Endothelial cell of umbilical vein (primary cell): ENCODE results near the gene CGB3. TPM values are rescaled to one million over a fixed set of nuclear protein-coding genes. Genes with fewer than 3 reads are reported as not detected.

Experiments used
- BruUV-seq: library from RNA; stranded (reverse); fragments of 400-500 nt; replicated peaks from 2 replicates; lab custom pipeline; 2021; lab: Mats Ljungman, UMichigan
- CTCF ChIA-PET: fragments of 300-600, 350-600 bp; sonication (Branson Sonifier 250); formaldehyde crosslinking; loops from one replicate; lab custom pipeline; 2021; ENCODE audit warnings: antibody characterized with exemption, inconsistent platforms; lab: Charles Lee
- POLR2A ChIA-PET: fragments of 300-600, 350-600 bp; sonication (Branson Sonifier 250); formaldehyde crosslinking; loops from one replicate; lab custom pipeline; 2021; ENCODE audit warnings: antibody characterized with exemption, inconsistent platforms; lab: Charles Lee
- DNase-seq: peaks from one replicate; pipeline ENCODE4 v3.0.0-alpha.2; 2011; ENCODE audit warnings: low read depth, low spot score
- FAIRE-seq: peaks from 2 replicates; lab custom pipeline; 2011; peaks lifted over from hg19 to GRCh38; lab: Jason Lieb, UNC
- H2AFZ ChIP-seq: 2 replicates; pipeline ENCODE4 v1.6.0; 2012; ENCODE audit warnings: low read depth, low read length, control low read depth, inconsistent platforms
- H3K27ac ChIP-seq: 2 replicates; pipeline ENCODE4 v1.5.1; 2011; ENCODE audit warnings: low read depth, mild to moderate bottlenecking, control low read depth, low read length, moderate library complexity; ENCODE audit not compliant: insufficient read depth
- H3K27me3 ChIP-seq, 2 experiments: 2 replicates each; pipeline versions ENCODE4 v1.6.0 to v1.6.1; 2011; ENCODE audit warnings: low read length in 2 of 2, mixed read lengths in 1 of 2; ENCODE audit not compliant: control insufficient read depth in 2 of 2, insufficient read depth in 2 of 2
- H3K36me3 ChIP-seq, 2 experiments: 2 replicates in 1 of 2; 3 replicates in 1 of 2; pipeline ENCODE4 v1.5.1; 2011; ENCODE audit warnings: low read length in 2 of 2, mild to moderate bottlenecking in 1 of 2, moderate library complexity in 1 of 2; ENCODE audit not compliant: control insufficient read depth in 2 of 2, insufficient read depth in 2 of 2; ENCODE audit errors: extremely low read depth in 1 of 2
- H3K4me1 ChIP-seq: 3 replicates; pipeline ENCODE4 v1.5.1; 2011; ENCODE audit warnings: mild to moderate bottlenecking, low read length; ENCODE audit not compliant: control insufficient read depth, insufficient read depth; ENCODE audit errors: extremely low read depth
- H3K4me2 ChIP-seq: 2 replicates; pipeline ENCODE4 v1.6.1; 2011; ENCODE audit warnings: low read length, control low read depth, mixed read lengths; ENCODE audit not compliant: insufficient read depth
- H3K4me3 ChIP-seq, 3 experiments: fragments of 200-600 bp in 1 of 3; sonication (generic), shearing (Covaris generic) in 1 of 3; replicated peaks in 1 of 3; 2 replicates each; pipeline ENCODE4 v1.5.1; 2011 to 2016; ENCODE audit warnings: control low read depth in 3 of 3, low read length in 3 of 3, mild to moderate bottlenecking in 2 of 3, inconsistent platforms in 1 of 3, low read depth in 1 of 3, moderate library complexity in 1 of 3; ENCODE audit not compliant: insufficient read depth in 1 of 3
- H3K79me2 ChIP-seq: 2 replicates; pipeline ENCODE4 v1.6.0; 2012; ENCODE audit warnings: low read length, inconsistent platforms; ENCODE audit not compliant: control insufficient read depth, insufficient read depth
- H3K9ac ChIP-seq: replicated peaks from 2 replicates; pipeline ENCODE3; 2011; ENCODE audit warnings: low read length, control low read depth; ENCODE audit not compliant: insufficient read depth; ENCODE audit errors: extremely low read depth
- H3K9me1 ChIP-seq: replicated peaks from 3 replicates; pipeline ENCODE4 v1.6.0; 2011; ENCODE audit warnings: mild to moderate bottlenecking, low read length; ENCODE audit not compliant: control insufficient read depth, insufficient read depth; ENCODE audit errors: extremely low read depth
- H3K9me3 ChIP-seq: replicated peaks from 2 replicates; pipeline ENCODE4 v1.5.1; 2012; ENCODE audit warnings: low read length, inconsistent platforms; ENCODE audit not compliant: control insufficient read depth, insufficient read depth
- H4K20me1 ChIP-seq: replicated peaks from 2 replicates; pipeline ENCODE3; 2011; ENCODE audit warnings: mild to moderate bottlenecking, low read length; ENCODE audit not compliant: control insufficient read depth, insufficient read depth; ENCODE audit errors: extremely low read depth
- EZH2 ChIP-seq: IDR thresholded peaks from 2 replicates; pipeline ENCODE4 v1.6.1; 2012; ENCODE audit warnings: borderline replicate concordance, low read depth, mild to moderate bottlenecking, moderate library complexity, low read length, inconsistent platforms; ENCODE audit not compliant: severe bottlenecking
- FOS ChIP-seq: IDR thresholded peaks from 2 replicates; pipeline ENCODE4 v1.6.1; 2011; ENCODE audit warnings: mild to moderate bottlenecking, low read length, moderate library complexity, borderline replicate concordance; ENCODE audit not compliant: insufficient read depth
- GATA2 ChIP-seq: IDR thresholded peaks from 2 replicates; pipeline ENCODE4 v1.7.0; 2011; ENCODE audit warnings: low read depth, mild to moderate bottlenecking, moderate library complexity, mixed read lengths, low read length; ENCODE audit not compliant: insufficient read length, insufficient read depth
- JUN ChIP-seq: IDR thresholded peaks from 2 replicates; pipeline ENCODE4 v1.6.1; 2011; ENCODE audit warnings: borderline replicate concordance, low read depth; ENCODE audit not compliant: insufficient read length, insufficient read depth
- MAX ChIP-seq: IDR thresholded peaks from 2 replicates; pipeline ENCODE4 v1.6.1; 2011; ENCODE audit not compliant: insufficient read depth, insufficient read length
- MYC ChIP-seq: IDR thresholded peaks from one replicate; pipeline ENCODE4 v1.6.1; 2011; ENCODE audit warnings: mild to moderate bottlenecking, low read depth, low read length
- POLR2A ChIP-seq: IDR thresholded peaks from 2 replicates; pipeline ENCODE4 v1.6.1; 2012; ENCODE audit warnings: low read depth, mild to moderate bottlenecking, control low read depth, low read length
- POLR2AphosphoS5 ChIP-seq: IDR thresholded peaks from 2 replicates; pipeline ENCODE4 v1.6.1; 2012; ENCODE audit warnings: low read depth, mild to moderate bottlenecking, control low read depth, low read length, moderate library complexity; ENCODE audit not compliant: insufficient read depth
- dilution Hi-C: fragments of 300-500 bp; cut with MboI; formaldehyde crosslinking; loops from one replicate; pipeline ENCODE4 v1.15.0; 2019; ENCODE audit warnings: low sequenced_read_pairs; ENCODE audit not compliant: extremely low pct_ligation_motif_present
- intact Hi-C: fragments of 100-400 bp; cut with micrococcal nuclease; formaldehyde crosslinking; loops from one replicate; pipeline ENCODE4 v1.10.0; 2022
- polyA plus RNA-seq, 4 experiments: library from polyadenylated mRNA; depleted of rRNA in 3 of 4; stranded (reverse) in 3 of 4; unstranded in 1 of 4; fragments of >200 nt; gene quantifications; 2 replicates each; pipeline versions ENCODE4 v1.2.1 to v1.2.3, GENCODE V29; 2011 to 2012; ENCODE audit warnings: missing spikeins in 1 of 4
- total RNA-seq: library from RNA; stranded (reverse); gene quantifications from 2 replicates; pipeline ENCODE4 v1.2.3, GENCODE V29; 2021
- TF ChIP-seq, protein P1 (sequence below), 2 donors: IDR thresholded peaks; 1 replicate in 1 of 2; 2 replicates in 1 of 2; pipeline ENCODE4 v1.5.1; 2011; ENCODE audit warnings: low read length in 2 of 2, mild to moderate bottlenecking in 2 of 2, moderate library complexity in 2 of 2, control low read depth in 1 of 2, inconsistent platforms in 1 of 2, low read depth in 1 of 2; ENCODE audit not compliant: insufficient read depth in 1 of 2; ENCODE audit errors: extremely low read depth in 1 of 2

The CGB3 gene
- total and polyA plus RNA-seq, 2 donors (not counting 3 experiments of a cell fraction or from before 2014, with no cell fraction given), result not detected

- CTCF ChIA-PET, result interaction anchor here (1.0 to 7.2 kb wide), 2 partner anchors 14 to 83 kb away, joined by 3 to 59 read pairs; no protein-coding TSS in a partner anchor
- BruUV-seq, result no TSS peak
- dilution Hi-C loops, result no loop called here
- no peak overlapping the region for H3K27ac ChIP-seq
- no peaks in the 10 kb centered on the region for H3K9me1 ChIP-seq
- H3K4me1 ChIP-seq, result peaks cover 10% of the 10 kb centered on the region
- H2AFZ ChIP-seq, result no peak overlapping the region
- FAIRE-seq (no peak), DNase-seq (no peak)
- H3K4me3 ChIP-seq, result no peak overlapping the region
- no peak overlapping the region for H3K4me2 ChIP-seq
- no peaks in the 10 kb centered on the region for H4K20me1 ChIP-seq
- no peak for TF ChIP-seq MYC
- TF ChIP-seq MAX, result no peak
- TF ChIP-seq GATA2, result no peak
- TF ChIP-seq, protein P1, sequence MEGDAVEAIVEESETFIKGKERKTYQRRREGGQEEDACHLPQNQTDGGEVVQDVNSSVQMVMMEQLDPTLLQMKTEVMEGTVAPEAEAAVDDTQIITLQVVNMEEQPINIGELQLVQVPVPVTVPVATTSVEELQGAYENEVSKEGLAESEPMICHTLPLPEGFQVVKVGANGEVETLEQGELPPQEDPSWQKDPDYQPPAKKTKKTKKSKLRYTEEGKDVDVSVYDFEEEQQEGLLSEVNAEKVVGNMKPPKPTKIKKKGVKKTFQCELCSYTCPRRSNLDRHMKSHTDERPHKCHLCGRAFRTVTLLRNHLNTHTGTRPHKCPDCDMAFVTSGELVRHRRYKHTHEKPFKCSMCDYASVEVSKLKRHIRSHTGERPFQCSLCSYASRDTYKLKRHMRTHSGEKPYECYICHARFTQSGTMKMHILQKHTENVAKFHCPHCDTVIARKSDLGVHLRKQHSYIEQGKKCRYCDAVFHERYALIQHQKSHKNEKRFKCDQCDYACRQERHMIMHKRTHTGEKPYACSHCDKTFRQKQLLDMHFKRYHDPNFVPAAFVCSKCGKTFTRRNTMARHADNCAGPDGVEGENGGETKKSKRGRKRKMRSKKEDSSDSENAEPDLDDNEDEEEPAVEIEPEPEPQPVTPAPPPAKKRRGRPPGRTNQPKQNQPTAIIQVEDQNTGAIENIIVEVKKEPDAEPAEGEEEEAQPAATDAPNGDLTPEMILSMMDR (IDR thresholded peaks at IDR 0.05; ENCODE audit: extremely low read depth in 1 of 2, insufficient read depth in 1 of 2, low read depth in 1 of 2, low read length in 2 of 2), result no peak
- no peak for TF ChIP-seq EZH2
- no peak for TF ChIP-seq POLR2AphosphoS5
- no peak for TF ChIP-seq POLR2A
- TF ChIP-seq JUN, result no peak
- no peak for TF ChIP-seq FOS
- no peak overlapping the region for H3K9ac ChIP-seq
- H3K9me3 ChIP-seq, result no peaks in the 10 kb centered on the region
- intact Hi-C loops, result no loop called here
- POLR2A ChIA-PET, result no interaction called here
- H3K79me2 ChIP-seq, result no peaks in the 10 kb centered on the region
- H3K27me3 ChIP-seq, result no peaks in the 10 kb centered on the region
- H3K36me3 ChIP-seq, result peaks cover 0 to 32% of the 10 kb centered on the region in 2 experiments
These were observed 9.8 kb downstream of the CGB3 start for GRCh38 chr19:49014123-49014869.
